Neural progenitor cell (in vitro differentiated cells): ENCODE results near the gene SERPINE2. TPM values are rescaled to one million over a fixed set of nuclear protein-coding genes. Genes with fewer than 3 reads are reported as not detected.

Experiments used
- DNase-seq: peaks from one replicate; pipeline ENCODE4 v3.0.0-alpha.2; 2016; ENCODE audit warnings: low spot score
- H2AFZ ChIP-seq: fragments of 200-600 bp; sonication (generic); replicated peaks from 2 replicates; pipeline ENCODE4 v1.6.1; 2016; ENCODE audit warnings: antibody characterized with exemption
- H3F3A ChIP-seq: fragments of 200-600 bp; sonication (generic); 2 replicates; pipeline ENCODE4 v1.6.1; 2016; ENCODE audit warnings: antibody characterized with exemption, low read depth
- H3K27ac ChIP-seq: fragments of 200-600 bp; sonication (generic); 2 replicates; pipeline ENCODE4 v1.5.1; 2016; ENCODE audit warnings: mild to moderate bottlenecking
- H3K27me3 ChIP-seq: fragments of 200-600 bp; sonication (generic); 2 replicates; pipeline ENCODE4 v1.6.1; 2016; ENCODE audit warnings: mild to moderate bottlenecking, moderate library complexity
- H3K36me3 ChIP-seq: fragments of 200-600 bp; sonication (generic); 2 replicates; pipeline ENCODE4 v1.5.1; 2016
- H3K4me1 ChIP-seq: fragments of 200-600 bp; sonication (generic); 2 replicates; pipeline ENCODE4 v1.6.1; 2016; ENCODE audit warnings: mixed run types
- H3K4me2 ChIP-seq: fragments of 200-600 bp; sonication (generic); 2 replicates; pipeline ENCODE4 v1.6.1; 2016
- H3K4me3 ChIP-seq: fragments of 200-600 bp; sonication (generic); 2 replicates; pipeline ENCODE4 v1.5.1; 2016
- H3K79me2 ChIP-seq: fragments of 200-600 bp; sonication (generic); 2 replicates; pipeline ENCODE4 v1.6.1; 2016; ENCODE audit warnings: low read depth
- H3K9ac ChIP-seq: fragments of 200-600 bp; sonication (generic); 2 replicates; pipeline ENCODE4 v1.6.1; 2016
- H3K9me3 ChIP-seq: fragments of 200-600 bp; sonication (generic); 2 replicates; pipeline ENCODE4 v1.5.1; 2016; ENCODE audit warnings: low read depth
- H4K20me1 ChIP-seq: fragments of 200-600 bp; sonication (generic); 2 replicates; pipeline ENCODE4 v1.6.1; 2016; ENCODE audit warnings: low read depth
- H3K27ac Mint-ChIP-seq: 3 replicates; pipeline ENCODE4 v1.8.0; 2021; ENCODE audit warnings: mixed read lengths
- H3K27me3 Mint-ChIP-seq: 2 replicates; pipeline ENCODE4 v1.8.0; 2022; ENCODE audit warnings: low read depth, mild to moderate bottlenecking, inconsistent platforms, moderate library complexity, mixed read lengths; ENCODE audit not compliant: insufficient read depth
- H3K36me3 Mint-ChIP-seq: 3 replicates; pipeline ENCODE4 v1.8.0; 2021; ENCODE audit warnings: mixed read lengths
- H3K4me1 Mint-ChIP-seq: 3 replicates; pipeline ENCODE4 v1.8.0; 2021; ENCODE audit warnings: mixed read lengths
- H3K4me3 Mint-ChIP-seq: 3 replicates; pipeline ENCODE4 v1.8.0; 2021; ENCODE audit warnings: mild to moderate bottlenecking, moderate library complexity, mixed read lengths
- H3K9me3 Mint-ChIP-seq: 3 replicates; pipeline ENCODE4 v1.8.0; 2020; ENCODE audit warnings: mixed read lengths
- EZH2 ChIP-seq: fragments of 200-600 bp; sonication (generic); IDR thresholded peaks from 2 replicates; pipeline ENCODE4 v1.6.1; 2017; ENCODE audit warnings: antibody characterized with exemption, mild to moderate bottlenecking, moderate library complexity
- EZH2phosphoT487 ChIP-seq: fragments of 200-600 bp; sonication (generic); IDR thresholded peaks from 2 replicates; pipeline ENCODE4 v1.6.1; 2017; ENCODE audit warnings: antibody characterized with exemption
- total RNA-seq: library from RNA; depleted of rRNA; stranded (reverse); fragments of >200 nt; gene quantifications from 2 replicates; pipeline ENCODE4 v1.2.3, GENCODE V29; 2015; ENCODE audit warnings: low replicate concordance
- TF ChIP-seq, protein P1 (sequence below): fragments of 200-600 bp; sonication (generic); IDR thresholded peaks from 2 replicates; pipeline ENCODE4 v1.5.1; 2017; ENCODE audit warnings: antibody characterized with exemption, mild to moderate bottlenecking

Gene SERPINE2
- total RNA-seq, 1 donor from 2014 or later: 28.8 TPM

DNA sequence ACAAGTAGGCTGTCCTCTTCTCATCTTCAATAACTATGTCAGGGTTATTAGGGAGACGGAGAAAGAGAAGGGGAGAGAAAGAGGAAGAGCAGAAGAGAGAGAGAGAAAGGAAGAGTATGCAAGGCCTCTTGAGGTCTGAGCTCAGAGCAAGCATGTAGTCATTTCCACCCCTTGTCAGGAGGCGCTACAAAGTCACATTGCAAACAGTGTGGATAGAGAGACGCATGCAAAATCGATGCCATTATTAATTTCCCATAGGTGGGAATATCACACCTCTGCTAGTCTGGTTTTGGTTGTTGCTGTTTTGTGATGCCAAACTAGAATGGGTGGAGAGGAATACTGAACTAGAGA lies 24.2 kb upstream of the SERPINE2 start:
- H3F3A ChIP-seq: no peaks in the 10 kb centered on the region
- H2AFZ ChIP-seq: peak overlapping the region; percentile 10
- peaks cover 2% of the 10 kb centered on the region for H3K27me3 Mint-ChIP-seq
- H4K20me1 ChIP-seq: no peaks in the 10 kb centered on the region
- no peaks in the 10 kb centered on the region for H3K36me3 Mint-ChIP-seq
- H3K27me3 ChIP-seq: no peaks in the 10 kb centered on the region
- no peak for TF ChIP-seq EZH2
- TF ChIP-seq, protein P1, sequence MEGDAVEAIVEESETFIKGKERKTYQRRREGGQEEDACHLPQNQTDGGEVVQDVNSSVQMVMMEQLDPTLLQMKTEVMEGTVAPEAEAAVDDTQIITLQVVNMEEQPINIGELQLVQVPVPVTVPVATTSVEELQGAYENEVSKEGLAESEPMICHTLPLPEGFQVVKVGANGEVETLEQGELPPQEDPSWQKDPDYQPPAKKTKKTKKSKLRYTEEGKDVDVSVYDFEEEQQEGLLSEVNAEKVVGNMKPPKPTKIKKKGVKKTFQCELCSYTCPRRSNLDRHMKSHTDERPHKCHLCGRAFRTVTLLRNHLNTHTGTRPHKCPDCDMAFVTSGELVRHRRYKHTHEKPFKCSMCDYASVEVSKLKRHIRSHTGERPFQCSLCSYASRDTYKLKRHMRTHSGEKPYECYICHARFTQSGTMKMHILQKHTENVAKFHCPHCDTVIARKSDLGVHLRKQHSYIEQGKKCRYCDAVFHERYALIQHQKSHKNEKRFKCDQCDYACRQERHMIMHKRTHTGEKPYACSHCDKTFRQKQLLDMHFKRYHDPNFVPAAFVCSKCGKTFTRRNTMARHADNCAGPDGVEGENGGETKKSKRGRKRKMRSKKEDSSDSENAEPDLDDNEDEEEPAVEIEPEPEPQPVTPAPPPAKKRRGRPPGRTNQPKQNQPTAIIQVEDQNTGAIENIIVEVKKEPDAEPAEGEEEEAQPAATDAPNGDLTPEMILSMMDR: no peak
- TF ChIP-seq EZH2phosphoT487: no peak
- H3K4me3 ChIP-seq: no peak overlapping the region
- H3K4me2 ChIP-seq: no peak overlapping the region
- H3K27ac Mint-ChIP-seq: no peak overlapping the region
- no peak overlapping the region for H3K27ac ChIP-seq
- H3K9me3 ChIP-seq: no peaks in the 10 kb centered on the region
- no peaks in the 10 kb centered on the region for H3K36me3 ChIP-seq
- no peaks in the 10 kb centered on the region for H3K4me1 ChIP-seq
- no peak overlapping the region for H3K4me3 Mint-ChIP-seq
- no peaks in the 10 kb centered on the region for H3K4me1 Mint-ChIP-seq
- H3K79me2 ChIP-seq: no peaks in the 10 kb centered on the region
- no peak overlapping the region for H3K9ac ChIP-seq
- DNase-seq: no peak
- no peaks in the 10 kb centered on the region for H3K9me3 Mint-ChIP-seq

- H3K36me3 ChIP-seq: no peaks in the 10 kb centered on the region
- DNase-seq: no peak
- H3K79me2 ChIP-seq: no peaks in the 10 kb centered on the region
- no peaks in the 10 kb centered on the region for H3K9me3 ChIP-seq
- no peaks in the 10 kb centered on the region for H4K20me1 ChIP-seq
- no peaks in the 10 kb centered on the region for H3K4me1 ChIP-seq
- no peak overlapping the region for H3K9ac ChIP-seq
- no peak overlapping the region for H3K4me2 ChIP-seq
- H3K4me3 ChIP-seq: no peak overlapping the region
- no peak overlapping the region for H3K27ac ChIP-seq
- H3K4me1 Mint-ChIP-seq: no peaks in the 10 kb centered on the region
- H3K27me3 Mint-ChIP-seq: peaks cover 2% of the 10 kb centered on the region
- H3F3A ChIP-seq: no peaks in the 10 kb centered on the region
- TF ChIP-seq EZH2phosphoT487: no peak
- TF ChIP-seq, protein P1: peak; percentile 24
- H3K36me3 Mint-ChIP-seq: no peaks in the 10 kb centered on the region
- H3K4me3 Mint-ChIP-seq: no peak overlapping the region
- peak overlapping the region; percentile 39 for H2AFZ ChIP-seq
- H3K27ac Mint-ChIP-seq: no peak overlapping the region
- no peaks in the 10 kb centered on the region for H3K27me3 ChIP-seq
- H3K9me3 Mint-ChIP-seq: no peaks in the 10 kb centered on the region
Measured at GRCh38 chr2:224062481-224063297, 23.6 kb upstream of the SERPINE2 start.

DNA sequence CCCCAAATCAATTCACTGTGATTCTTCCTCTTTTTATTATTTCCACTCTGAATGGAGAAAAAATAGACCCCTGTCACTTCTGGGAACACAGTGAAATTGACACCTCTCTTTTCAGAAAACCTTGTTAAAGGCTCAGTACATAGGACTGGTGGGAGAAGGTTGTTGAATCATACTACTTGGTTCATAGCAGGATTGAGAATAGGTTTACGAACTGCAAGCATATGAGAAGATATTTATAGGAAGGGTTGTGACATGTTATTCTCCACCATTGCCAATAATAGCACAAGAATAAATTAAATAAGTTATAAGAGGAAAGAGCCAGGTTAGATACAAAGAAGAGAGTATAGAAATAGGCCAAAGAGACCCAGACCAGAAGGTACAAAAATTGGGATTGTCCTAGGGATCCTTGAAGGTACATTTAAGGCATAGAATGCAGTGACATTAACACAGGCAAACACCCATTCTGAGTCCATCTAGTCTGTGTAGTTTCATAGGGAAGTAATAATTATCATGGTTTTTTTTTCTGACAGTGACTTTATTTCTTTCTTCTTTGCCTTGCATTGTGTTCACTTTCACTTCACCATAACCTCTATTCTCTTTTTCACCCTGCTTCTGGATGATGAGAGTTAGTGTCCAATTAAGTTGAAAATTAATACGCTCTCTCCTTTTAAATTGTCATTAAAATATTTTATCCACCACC lies 21.8 kb upstream of the SERPINE2 start:
- no peak for DNase-seq
- no peak overlapping the region for H3K4me3 Mint-ChIP-seq
- TF ChIP-seq EZH2phosphoT487 (no peak), EZH2 (no peak)
- TF ChIP-seq, protein P1: no peak

More for the DNA sequence above, 21.8 kb upstream of the SERPINE2 start:
- H2AFZ ChIP-seq: no peak overlapping the region
- H3K9ac ChIP-seq: no peak overlapping the region
- H3K9me3 Mint-ChIP-seq: no peaks in the 10 kb centered on the region
- H3K27ac ChIP-seq: no peak overlapping the region
- H3K9me3 ChIP-seq: no peaks in the 10 kb centered on the region
- H3K27ac Mint-ChIP-seq: no peak overlapping the region
- H3K4me1 Mint-ChIP-seq: no peaks in the 10 kb centered on the region
- no peaks in the 10 kb centered on the region for H3K79me2 ChIP-seq
- H3K4me2 ChIP-seq: no peak overlapping the region
- no peaks in the 10 kb centered on the region for H3F3A ChIP-seq
- H3K36me3 Mint-ChIP-seq: no peaks in the 10 kb centered on the region
- no peaks in the 10 kb centered on the region for H4K20me1 ChIP-seq
- H3K36me3 ChIP-seq: no peaks in the 10 kb centered on the region
- H3K4me1 ChIP-seq: no peaks in the 10 kb centered on the region
- peaks cover 2% of the 10 kb centered on the region for H3K27me3 Mint-ChIP-seq
- H3K4me3 ChIP-seq: no peak overlapping the region
- H3K27me3 ChIP-seq: no peaks in the 10 kb centered on the region
